K562 (cell line): ENCODE data around the gene KAZN. TPM values are rescaled to one million over a fixed set of nuclear protein-coding genes. Genes with fewer than 3 reads are reported as not detected.

Experiments
- ARID3B ChIP-seq: fragments of 250-450 bp; sonication (Bioruptor Pico); IDR thresholded peaks from 2 replicates; pipeline ENCODE4 v1.4.0; 2020; ENCODE audit warnings: borderline replicate concordance
- HES1 ChIP-seq: fragments of 450-650 bp; IDR thresholded peaks from 2 replicates; pipeline ENCODE4 v1.6.1; 2016; ENCODE audit warnings: low read depth, mild to moderate bottlenecking, moderate library complexity
- KDM4B ChIP-seq, 2 experiments: fragments of 450-650 bp in 1 of 2; sonication (generic) in 1 of 2; IDR thresholded peaks; 2 replicates each; pipeline ENCODE4 v1.6.1; 2016 to 2017; ENCODE audit warnings: borderline replicate concordance in 2 of 2, antibody characterized with exemption in 1 of 2, low read depth in 1 of 2, mild to moderate bottlenecking in 1 of 2
- MEF2D ChIP-seq: conservative IDR thresholded peaks from 2 replicates; pipeline ENCODE4 v1.6.1; 2016; ENCODE audit warnings: low read depth, missing genetic modification characterization, missing compliant biosample characterization
- NCOA6 ChIP-seq: fragments of 450-650 bp; IDR thresholded peaks from 2 replicates; pipeline ENCODE4 v1.6.1; 2017; ENCODE audit warnings: mild to moderate bottlenecking
- NFATC3 ChIP-seq: fragments of 450-650 bp; IDR thresholded peaks from 2 replicates; pipeline ENCODE4 v1.6.1; 2017; ENCODE audit warnings: mild to moderate bottlenecking
- PBX2 ChIP-seq, 2 experiments: IDR thresholded peaks in 1 of 2; conservative IDR thresholded peaks in 1 of 2; 2 replicates each; pipeline ENCODE4 v1.6.1; 2016; ENCODE audit warnings: low read depth in 2 of 2, mild to moderate bottlenecking in 1 of 2, missing compliant biosample characterization in 1 of 2, missing genetic modification characterization in 1 of 2, moderate library complexity in 1 of 2
- PHF21A ChIP-seq: fragments of 450-650 bp; IDR thresholded peaks from 2 replicates; pipeline ENCODE4 v1.6.1; 2017; ENCODE audit warnings: low read depth, borderline replicate concordance
- PHF8 ChIP-seq: fragments of 200-600 bp; sonication (generic); IDR thresholded peaks from 2 replicates; pipeline ENCODE4 v1.6.1; 2012; ENCODE audit warnings: mixed run types, mild to moderate bottlenecking, inconsistent platforms, low read length, moderate library complexity, borderline replicate concordance
- POLR2AphosphoS2 ChIP-seq: IDR thresholded peaks from 2 replicates; pipeline ENCODE4 v1.6.1; 2012; ENCODE audit warnings: low read length, improper control_type of control experiment
- PTTG1 ChIP-seq: fragments of 450-650 bp; IDR thresholded peaks from 2 replicates; pipeline ENCODE4 v1.6.1; 2016; ENCODE audit warnings: low read depth, mild to moderate bottlenecking, missing genetic modification characterization, missing compliant biosample characterization
- RBBP5 ChIP-seq: fragments of 200-600 bp; sonication (generic); IDR thresholded peaks from 2 replicates; pipeline ENCODE4 v1.6.1; 2012; ENCODE audit warnings: borderline replicate concordance, mild to moderate bottlenecking, low read length, control low read depth, inconsistent platforms; ENCODE audit not compliant: insufficient read depth, poor library complexity, severe bottlenecking
- RHOXF2B ChIP-seq: fragments of 250-450 bp; sonication (Bioruptor Pico); conservative IDR thresholded peaks from 2 replicates; pipeline ENCODE4 v1.5.1; 2021
- SAP30 ChIP-seq: fragments of 200-600 bp; sonication (generic); IDR thresholded peaks from 2 replicates; pipeline ENCODE4 v1.6.1; 2012; ENCODE audit warnings: borderline replicate concordance, low read depth, mild to moderate bottlenecking, moderate library complexity, low read length, control low read depth, inconsistent platforms; ENCODE audit not compliant: insufficient read depth, poor library complexity, severe bottlenecking
- STAG1 ChIP-seq: sonication (generic); formaldehyde crosslinking; IDR thresholded peaks from 2 replicates; pipeline ENCODE4 v1.5.0; 2020; ENCODE audit warnings: missing genetic modification reagents, borderline replicate concordance
- TCFL5 ChIP-seq: fragments of 250-450 bp; sonication (Bioruptor Pico); conservative IDR thresholded peaks from 2 replicates; pipeline ENCODE4 v1.6.1; 2021; ENCODE audit warnings: mild to moderate bottlenecking, moderate library complexity, matching md5 sums
- TSC22D4 ChIP-seq: fragments of 450-650 bp; IDR thresholded peaks from 2 replicates; pipeline ENCODE4 v1.6.1; 2016; ENCODE audit warnings: missing genetic modification characterization, missing biosample characterization, control low read depth
- U2AF1 ChIP-seq: fragments of 200-400 bp; formaldehyde crosslinking; optimal IDR thresholded peaks from 2 replicates; pipeline ENCODE3; 2017; ENCODE audit warnings: mild to moderate bottlenecking, low read depth, low read length, moderate library complexity
- ZKSCAN8 ChIP-seq: fragments of 200-800 bp; sonication (Bioruptor generic); IDR thresholded peaks from 2 replicates; pipeline ENCODE4 v1.6.1; 2016; ENCODE audit warnings: missing genetic modification characterization, missing compliant biosample characterization
- polyA plus RNA-seq, 8 experiments: library from polyadenylated mRNA; depleted of rRNA in 4 of 8; stranded (reverse) in 5 of 8; unstranded in 3 of 8; fragments of >200 nt; fragmentation: Nextera tagmentation in 2 of 8; fragmentation: Illumina TruSeq in 1 of 8; extraction: Ambion mirVana in 2 of 8; extraction: Trizol in 1 of 8; gene quantifications; 2 replicates each; pipeline versions ENCODE4 v1.2.1 to v1.2.3, GENCODE V29; 2011 to 2014; ENCODE audit warnings: inconsistent platforms in 1 of 8, missing spikeins in 1 of 8
- total RNA-seq, 7 experiments: library from RNA; depleted of rRNA in 6 of 7; stranded (reverse); fragments of >200 nt in 6 of 7; fragmentation: Illumina TruSeq in 2 of 7; extraction: Trizol in 2 of 7; gene quantifications; 2 replicates each; pipeline versions ENCODE4 v1.2.1 to v1.2.3, GENCODE V29; 2011 to 2021; ENCODE audit warnings: low replicate concordance in 1 of 7

KAZN gene
- total and polyA plus RNA-seq, 9 of the 15 experiments (the other 6 are each of a cell fraction or from before 2014, with no cell fraction given), result 2.1 to 21.6 (median 5.4) TPM

- TF ChIP-seq TCFL5 (peak; percentile 70; the same call in 1 of the 2 replicates), POLR2AphosphoS2 (peak; percentile 88; the same call in 1 of the 2 replicates), PTTG1 (peak; percentile 92), SAP30 (no peak), PBX2 (CRISPR knock-in tag; IDR thresholded peaks at IDR 0.05; ENCODE audit: low read depth) (no peak), PBX2 (tag; conservative IDR thresholded peaks at IDR 0.05; ENCODE audit: low read depth) (peak; percentile 91), NCOA6 (peak; percentile 73), ZKSCAN8 (CRISPR knock-in tag) (peak; percentile 93), TSC22D4 (tag) (no peak), RHOXF2B (CRISPR knock-in tag) (0 out of 2 replicates have a peak, but pooled peaks have one; percentile 75), MEF2D (tag) (peak; percentile 93), KDM4B (IDR thresholded peaks at IDR 0.05; ENCODE audit: borderline replicate concordance in 2 of 2, low read depth in 1 of 2) (no peak), ARID3B (CRISPR knock-in tag) (no peak), PHF8 (peak; percentile 59; the same call in 1 of the 2 replicates), STAG1 (CRISPR knock-in tag) (no peak), NFATC3 (peak; percentile 73; the same call in 1 of the 2 replicates), HES1 (no peak), U2AF1 (no peak), PHF21A (no peak), RBBP5 (no peak)
These were observed 179.3 kb downstream of the KAZN start (continued) for GRCh38 chr1:14777516-14778506.
